IPS DF 6.9 (cell line): ENCODE results near the gene ARL17B.
"Not testable (repeated sequence)": the region's sequence is repeated elsewhere in the genome, so short reads cannot be mapped to it uniquely, and the experiment has no call there.

ENCODE experiments used
- DNase-seq: peaks from one replicate; pipeline ENCODE4 v3.0.0-alpha.2; 2013; ENCODE audit warnings: low read depth, low spot score
- H3K27ac ChIP-seq: one replicate; pipeline ENCODE4 v1.5.1; 2013; ENCODE audit warnings: low read length, control low read depth
- H3K27me3 ChIP-seq: 2 replicates; pipeline ENCODE4 v1.6.1; 2013; ENCODE audit warnings: mild to moderate bottlenecking, low read length; ENCODE audit not compliant: control insufficient read depth, insufficient read depth
- H3K36me3 ChIP-seq: 2 replicates; pipeline ENCODE4 v1.6.1; 2013; ENCODE audit warnings: low read length; ENCODE audit not compliant: control insufficient read depth, insufficient read depth
- H3K4me1 ChIP-seq: 2 replicates; pipeline ENCODE4 v1.6.1; 2013; ENCODE audit warnings: low read length; ENCODE audit not compliant: control insufficient read depth, insufficient read depth
- H3K4me3 ChIP-seq: 2 replicates; pipeline ENCODE4 v1.5.1; 2013; ENCODE audit warnings: mild to moderate bottlenecking, low read length
- H3K9me3 ChIP-seq: 2 replicates; pipeline ENCODE4 v1.6.1; 2013; ENCODE audit warnings: low read length, inconsistent platforms; ENCODE audit not compliant: control insufficient read depth, insufficient read depth
- WGBS: extraction: QIAGEN DNeasy Blood & Tissue Kit; methylation state at CpG from one replicate; pipeline ENCODE4 v1.1.7; 2013; ENCODE audit warnings: mixed read lengths, missing lambda C conversion rate; ENCODE audit not compliant: insufficient read length, insufficient coverage; 5-methylcytosine and 5-hydroxymethylcytosine counted together

The ARL17B gene

GRCh38 chr17:46361755-46362154 is at the start of gene ARL17B:
Gene ARL17B, minus strand, starts transcription at chr17:46361766. Its CDS starts 3,369 bp downstream, at chr17:46358397.
- H3K4me3 ChIP-seq, H3K9me3 ChIP-seq, H3K4me1 ChIP-seq, H3K36me3 ChIP-seq, DNase-seq, H3K27me3 ChIP-seq, H3K27ac ChIP-seq: not testable (repeated sequence)
- WGBS: no CpG with 5 or more reads among the region's 22 CpGs

- H3K27ac ChIP-seq, H3K9me3 ChIP-seq, H3K4me3 ChIP-seq, H3K36me3 ChIP-seq, H3K27me3 ChIP-seq, DNase-seq, H3K4me1 ChIP-seq: not testable (repeated sequence)
- no CpG with 5 or more reads among the region's 2 CpGs for WGBS
Measured at GRCh38 chr17:46409864-46410263, 48.3 kb upstream of the ARL17B start.

GRCh38 chr17:46407155-46407554 is 45.6 kb upstream of the ARL17B start:
- not testable (repeated sequence) for DNase-seq, H3K27ac ChIP-seq, H3K9me3 ChIP-seq, H3K4me1 ChIP-seq, H3K27me3 ChIP-seq, H3K4me3 ChIP-seq, H3K36me3 ChIP-seq
- no CpG with 5 or more reads among the region's 5 CpGs for WGBS

DNA sequence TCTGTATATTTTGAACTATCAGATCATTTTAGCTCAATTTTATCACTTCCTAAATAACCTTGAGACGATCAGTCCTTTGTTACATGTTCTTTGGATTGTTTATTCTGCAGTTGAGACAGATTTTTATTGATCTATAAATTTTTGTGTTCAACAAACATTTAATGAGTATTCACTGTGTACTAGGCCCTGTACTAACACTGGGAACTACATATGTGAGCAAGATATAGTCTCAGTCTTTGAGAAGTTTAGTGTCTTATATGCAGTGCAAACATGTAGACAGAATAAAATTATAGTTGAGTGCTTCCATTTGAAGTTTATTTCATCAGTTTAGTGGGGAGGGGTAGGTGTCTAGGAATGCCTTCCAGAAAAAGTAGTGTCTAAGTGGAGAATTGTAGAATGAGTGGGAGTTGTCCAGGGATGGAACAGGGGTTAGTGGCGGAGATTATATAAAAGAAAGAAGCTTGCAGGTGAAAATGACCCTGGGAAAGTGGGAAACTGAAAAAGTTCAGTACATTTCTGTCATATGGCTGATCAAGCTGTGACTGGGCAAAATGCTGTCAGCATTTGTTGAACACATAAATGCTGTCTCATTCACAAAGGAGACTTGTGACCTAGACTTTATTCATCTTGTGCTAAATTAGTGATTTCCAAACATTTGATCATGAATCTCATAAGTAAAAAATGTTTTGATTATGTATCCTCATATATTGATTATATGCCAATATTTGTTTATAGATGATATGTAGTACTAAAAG is 39.6 kb upstream of the ARL17B start:
- not testable (repeated sequence) for H3K27ac ChIP-seq, H3K4me1 ChIP-seq, H3K36me3 ChIP-seq, DNase-seq, H3K4me3 ChIP-seq, H3K9me3 ChIP-seq, H3K27me3 ChIP-seq
- no CpG with 5 or more reads among the region's 2 CpGs for WGBS

DNA sequence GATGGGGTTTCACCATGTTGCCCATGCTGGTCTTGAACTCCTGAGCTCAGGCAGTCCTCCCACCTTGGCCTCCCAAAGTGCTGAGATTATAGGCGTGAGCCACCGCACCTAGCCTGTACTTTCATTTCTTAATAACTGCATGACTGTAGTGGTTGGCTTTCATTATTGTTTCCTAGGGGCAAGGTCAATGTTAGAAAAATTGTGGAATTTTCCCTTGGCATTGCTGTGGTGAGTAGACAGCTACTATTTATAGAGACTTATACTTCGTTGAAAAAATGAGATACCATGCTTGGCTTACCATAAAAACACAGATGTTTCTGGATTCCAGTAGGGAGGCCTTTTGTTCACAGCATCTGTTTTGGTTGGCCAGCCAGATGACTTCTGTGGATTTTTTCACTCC is 39.0 kb upstream of the ARL17B start:
- WGBS: no CpG with 5 or more reads among the region's 3 CpGs
- H3K9me3 ChIP-seq, H3K27me3 ChIP-seq, H3K27ac ChIP-seq, DNase-seq, H3K4me1 ChIP-seq, H3K36me3 ChIP-seq, H3K4me3 ChIP-seq: not testable (repeated sequence)

DNA sequence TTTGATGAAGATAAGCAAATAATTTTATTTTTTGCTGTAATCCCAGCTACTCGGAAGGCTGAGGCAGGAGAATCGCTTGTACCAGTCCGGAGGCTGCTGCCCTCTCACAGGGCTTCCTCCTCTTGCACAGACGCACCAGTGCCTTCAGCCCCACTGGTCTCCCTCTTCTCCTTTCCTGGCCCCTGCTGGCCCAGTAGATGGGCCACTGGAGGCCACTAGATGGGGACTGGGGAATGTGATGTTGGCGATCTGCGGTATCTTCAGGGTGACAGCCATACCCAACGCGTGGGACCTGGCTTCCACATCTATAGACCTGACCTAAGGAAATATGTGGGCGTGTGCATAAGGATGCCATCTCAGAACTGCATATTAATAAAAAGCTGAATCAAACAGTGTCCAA is 38.4 kb upstream of the ARL17B start:
- H3K27ac ChIP-seq, H3K27me3 ChIP-seq, H3K4me1 ChIP-seq, H3K9me3 ChIP-seq, DNase-seq, H3K36me3 ChIP-seq, H3K4me3 ChIP-seq: not testable (repeated sequence)
- no CpG with 5 or more reads among the region's 9 CpGs for WGBS

DNA sequence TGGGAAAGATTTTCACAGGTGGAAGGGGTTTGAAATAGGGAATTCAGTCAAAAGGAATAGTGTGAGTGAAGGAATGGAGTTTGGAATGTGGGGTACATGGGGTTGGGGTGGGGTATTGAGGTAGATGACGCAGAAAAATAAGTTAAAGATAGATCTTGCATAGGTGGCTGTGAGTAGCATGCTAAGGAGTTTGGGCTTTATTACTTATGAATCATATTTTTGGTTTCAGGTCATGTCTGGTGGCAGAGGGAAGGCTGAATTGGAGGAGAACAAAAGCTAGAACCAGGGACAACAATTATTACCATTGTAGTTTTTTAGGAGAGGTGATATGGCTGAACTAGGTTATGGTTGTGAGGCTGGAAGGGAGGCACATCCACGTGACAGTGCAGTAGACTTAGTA is 34.7 kb upstream of the ARL17B start:
- not testable (repeated sequence) for H3K27me3 ChIP-seq, H3K4me3 ChIP-seq, H3K27ac ChIP-seq, H3K36me3 ChIP-seq, H3K9me3 ChIP-seq, H3K4me1 ChIP-seq, DNase-seq
- no CpG with 5 or more reads among the region's 2 CpGs for WGBS

- H3K9me3 ChIP-seq, H3K36me3 ChIP-seq, H3K4me3 ChIP-seq, H3K27me3 ChIP-seq, H3K27ac ChIP-seq, DNase-seq, H3K4me1 ChIP-seq: not testable (repeated sequence)
- no CpG with 5 or more reads among the region's 2 CpGs for WGBS
Measured at GRCh38 chr17:46393702-46394101, 32.1 kb upstream of the ARL17B start.

DNA sequence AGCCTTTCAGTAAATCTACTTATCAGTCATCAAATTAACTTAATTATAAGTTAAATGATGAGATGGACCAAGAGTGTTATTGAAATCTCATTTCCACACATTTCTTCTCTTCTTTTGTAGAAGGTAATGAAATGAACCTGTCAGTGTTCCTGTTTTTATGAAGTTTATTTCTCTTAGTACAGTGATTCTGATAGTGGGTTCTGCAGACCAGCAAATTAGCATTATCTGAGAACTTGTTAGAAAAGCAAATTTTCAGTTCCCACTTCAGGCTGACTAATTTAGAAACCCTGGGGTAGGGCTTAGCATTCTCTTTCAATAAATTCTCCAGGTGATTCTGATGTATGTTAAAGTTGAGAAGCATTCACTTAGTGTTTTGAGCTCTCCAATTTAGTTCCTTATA is 23.9 kb upstream of the ARL17B start:
- DNase-seq, H3K27ac ChIP-seq, H3K4me3 ChIP-seq, H3K36me3 ChIP-seq, H3K4me1 ChIP-seq, H3K27me3 ChIP-seq, H3K9me3 ChIP-seq: not testable (repeated sequence)

DNA sequence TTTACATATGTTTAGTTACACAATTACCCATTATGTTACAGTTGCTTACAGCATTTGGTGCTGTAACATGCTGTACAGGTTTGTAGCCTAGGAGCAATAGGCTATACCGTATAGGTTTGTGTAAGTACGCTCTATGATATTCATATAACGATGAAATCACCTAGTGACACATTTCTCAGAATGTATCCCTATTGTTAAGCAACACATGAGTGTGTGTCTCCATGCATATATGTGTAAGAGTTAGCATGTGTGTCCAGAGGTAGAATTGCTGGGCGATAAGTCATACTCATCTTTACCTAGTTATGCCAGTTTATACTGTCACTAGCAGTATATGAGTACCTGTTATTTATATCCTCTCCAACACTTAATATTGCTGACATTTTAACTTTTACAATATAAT is 21.6 kb upstream of the ARL17B start:
- not testable (repeated sequence) for H3K9me3 ChIP-seq, H3K36me3 ChIP-seq, H3K4me1 ChIP-seq, H3K4me3 ChIP-seq, DNase-seq, H3K27me3 ChIP-seq, H3K27ac ChIP-seq
- WGBS: no CpG with 5 or more reads among the region's 4 CpGs

DNA sequence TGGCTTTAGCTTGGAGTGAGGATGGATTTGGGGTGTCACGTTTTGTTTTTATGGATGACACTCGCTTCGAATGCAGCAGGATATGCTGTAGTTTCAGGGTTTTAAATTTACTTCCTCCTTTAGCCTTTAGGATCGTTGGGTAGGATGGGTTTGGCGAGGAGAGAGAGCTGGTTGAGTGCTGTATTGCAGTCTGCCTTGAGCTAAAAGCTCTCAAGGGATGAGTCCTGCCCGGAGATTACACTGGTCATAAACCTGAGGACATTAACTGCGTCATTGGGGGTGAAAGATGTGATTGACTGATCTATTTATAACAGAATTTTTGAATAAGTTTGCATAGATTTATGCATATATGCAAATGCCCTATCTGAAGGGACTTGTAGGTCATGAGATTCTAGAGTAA is 11.9 kb upstream of the ARL17B start:
- DNase-seq, H3K27me3 ChIP-seq, H3K4me1 ChIP-seq, H3K4me3 ChIP-seq, H3K36me3 ChIP-seq, H3K27ac ChIP-seq, H3K9me3 ChIP-seq: not testable (repeated sequence)
- no CpG with 5 or more reads among the region's 7 CpGs for WGBS
